Tibial artery (tissue), 4 donors: Measurements from ENCODE around the gene TOMM70.
A peak's percentile ranks its signal among the peaks of the same experiment; 100 is the strongest.

Experiments
- DNase-seq, 2 donors: peaks; one replicate each; pipeline ENCODE4 v3.0.0-alpha.2; 2019
- H3K27ac ChIP-seq, 2 donors: fragments of 200-600 bp; sonication (generic) in 1 of 2; 1 replicate in 1 of 2; 2 replicates in 1 of 2; pipeline ENCODE4 v1.5.1; 2018 to 2019; ENCODE audit warnings: mild to moderate bottlenecking in 1 of 2
- H3K27me3 ChIP-seq, 2 donors: fragments of 200-600 bp; sonication (generic) in 1 of 2; one replicate each; pipeline versions ENCODE4 v1.5.1 to v1.6.0; 2016 to 2019
- H3K36me3 ChIP-seq, 3 donors: fragments of 200-600 bp; sonication (generic) in 2 of 3; one replicate each; pipeline ENCODE4 v1.5.1; 2016 to 2019; ENCODE audit warnings: mild to moderate bottlenecking in 2 of 3
- H3K4me1 ChIP-seq, 4 donors: fragments of 200-600 bp; sonication (generic) in 2 of 4; 1 replicate in 3 of 4; 2 replicates in 1 of 4; pipeline ENCODE4 v1.5.1; 2016 to 2019
- H3K4me3 ChIP-seq, 2 donors: fragments of 200-600 bp; sonication (generic) in 1 of 2; 1 replicate in 1 of 2; 2 replicates in 1 of 2; pipeline ENCODE4 v1.5.1; 2018 to 2019; ENCODE audit warnings: mild to moderate bottlenecking in 2 of 2
- H3K9me3 ChIP-seq, 3 donors: fragments of 200-600 bp; sonication (generic) in 1 of 3; one replicate each; pipeline ENCODE4 v1.5.1; 2016 to 2019
- CTCF ChIP-seq, 2 experiments: fragments of 200-600 bp in 1 of 2; fragments of 450-650 bp in 1 of 2; IDR thresholded peaks; one replicate each; pipeline ENCODE4 v1.5.1; 2017 to 2019; ENCODE audit warnings: antibody characterized with exemption in 2 of 2, mild to moderate bottlenecking in 1 of 2, moderate library complexity in 1 of 2
- intact Hi-C: fragments of 100-400 bp; cut with DNase I; formaldehyde crosslinking; loops from one replicate; pipeline ENCODE4 v1.15.0; 2023; ENCODE audit warnings: low total_unique reads

Gene TOMM70

DNA sequence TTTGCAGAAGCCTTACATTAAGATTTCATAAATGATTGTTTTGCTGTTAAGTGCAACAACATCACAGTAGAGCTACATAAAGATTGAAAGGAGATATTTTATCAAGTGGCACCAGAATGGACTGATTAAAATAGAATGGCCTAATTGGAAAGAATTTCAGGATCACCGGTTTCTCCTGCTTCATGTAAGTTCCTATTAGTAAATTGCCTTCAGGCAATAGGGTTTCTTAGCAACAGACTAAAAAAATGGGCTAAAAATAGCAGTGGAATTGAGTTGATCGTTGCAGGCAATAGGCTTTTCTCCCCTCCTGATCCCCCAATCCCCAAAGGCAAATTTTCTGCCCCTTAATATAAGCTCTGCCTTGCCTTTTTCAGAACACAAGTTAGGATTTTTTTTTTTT is 1.4 kb upstream of the TOMM70 start:
- Histone ChIP-seq H3K27me3 (no peaks in the 10 kb centered on the region), H3K4me3 (peak overlapping the region; percentile 97 to 99), H3K4me1 (peaks cover 0 to 43% (median 32%) of the 10 kb centered on the region in 4 donors), H3K27ac (peak overlapping the region; percentile 95 to 99), H3K9me3 (peaks cover 0 to 8% (median 0%) of the 10 kb centered on the region in 3 donors), H3K36me3 (no peaks in the 10 kb centered on the region)
- no peak for DNase-seq
- no peak for TF ChIP-seq CTCF (IDR thresholded peaks at IDR 0.05)
- intact Hi-C loops = loop anchor here (5.0 kb wide), 1 partner anchor 90 kb away; the partner anchor contains the start of gene TMEM45A

- peak overlapping the region; percentile 95 to 99 for H3K27ac ChIP-seq
- H3K36me3 ChIP-seq = no peaks in the 10 kb centered on the region
- H3K27me3 ChIP-seq = no peaks in the 10 kb centered on the region
- H3K4me1 ChIP-seq = peaks cover 0 to 49% (median 32%) of the 10 kb centered on the region in 4 donors
- intact Hi-C loops = loop anchor here (5.0 kb wide), 1 partner anchor 91 kb away; the partner anchor contains the start of gene TMEM45A
- TF ChIP-seq CTCF (IDR thresholded peaks at IDR 0.05) = no peak
- peaks cover 0 to 2% (median 0%) of the 10 kb centered on the region in 3 donors for H3K9me3 ChIP-seq
- peak in 1 of 2 donors; percentile 29 for DNase-seq
- peak overlapping the region; percentile 97 to 99 for H3K4me3 ChIP-seq
Measured at GRCh38 chr3:100401674-100402041, 769 bp upstream of the TOMM70 start.

- peak in 1 of 2 donors; percentile 20 for DNase-seq
- TF ChIP-seq CTCF (IDR thresholded peaks at IDR 0.05) = no peak
- Histone ChIP-seq H3K4me3 (peak overlapping the region; percentile 97 to 99), H3K27me3 (no peaks in the 10 kb centered on the region), H3K27ac (peak overlapping the region; percentile 95 to 99), H3K9me3 (no peaks in the 10 kb centered on the region), H3K36me3 (no peaks in the 10 kb centered on the region), H3K4me1 (peaks cover 0 to 60% (median 32%) of the 10 kb centered on the region in 4 donors)
- intact Hi-C loops = loop anchor here (5.0 kb wide), 1 partner anchor 92 kb away; the partner anchor contains the start of gene TMEM45A
Measured at GRCh38 chr3:100400419-100400779, 490 bp downstream of the TOMM70 start.

GRCh38 chr3:100399341-100400071 is 1.4 kb downstream of the TOMM70 start:
- no peaks in the 10 kb centered on the region for H3K9me3 ChIP-seq
- DNase-seq = no peak
- H3K4me3 ChIP-seq = peak overlapping the region; percentile 97 to 99
- H3K36me3 ChIP-seq = no peaks in the 10 kb centered on the region
- H3K27ac ChIP-seq = peak overlapping the region in 1 of 2 donors; percentile 99
- intact Hi-C loops = loop anchor here (5.0 kb wide), 1 partner anchor 93 kb away; the partner anchor contains the start of gene TMEM45A
- no peak for TF ChIP-seq CTCF (IDR thresholded peaks at IDR 0.05)
- peaks cover 0 to 60% (median 32%) of the 10 kb centered on the region in 4 donors for H3K4me1 ChIP-seq
- no peaks in the 10 kb centered on the region for H3K27me3 ChIP-seq

GRCh38 chr3:100396967-100397366 is 3.9 kb downstream of the TOMM70 start:
- intact Hi-C loops = no loop called here
- Histone ChIP-seq H3K27ac (no peak overlapping the region), H3K9me3 (no peaks in the 10 kb centered on the region), H3K36me3 (no peaks in the 10 kb centered on the region), H3K4me1 (peaks cover 0 to 40% (median 19%) of the 10 kb centered on the region in 4 donors), H3K4me3 (no peak overlapping the region), H3K27me3 (no peaks in the 10 kb centered on the region)
- DNase-seq = no peak
- TF ChIP-seq CTCF (IDR thresholded peaks at IDR 0.05) = no peak
